IPS-18c (cell line): ENCODE results near the gene LILRB5.
"Not testable (repeated sequence)": the region's sequence is repeated elsewhere in the genome, so short reads cannot be mapped to it uniquely, and the experiment has no call there.

Experiments used
- H3K4me3 ChIP-seq: 2 replicates; pipeline ENCODE4 v1.7.0; 2013; ENCODE audit warnings: low read depth, mild to moderate bottlenecking, low read length, moderate library complexity; ENCODE audit not compliant: insufficient read depth
- H3K9me3 ChIP-seq: one replicate; pipeline ENCODE4 v1.6.1; 2013; ENCODE audit warnings: mild to moderate bottlenecking, low read length, moderate library complexity; ENCODE audit not compliant: control insufficient read depth, insufficient read depth

The LILRB5 gene

GRCh38 chr19:54253331-54254194 is 3.5 kb downstream of the LILRB5 start:
- no peak overlapping the region for H3K4me3 ChIP-seq
- no peaks in the 10 kb centered on the region for H3K9me3 ChIP-seq

GRCh38 chr19:54252845-54253244 is 4.2 kb downstream of the LILRB5 start:
- no peak overlapping the region for H3K4me3 ChIP-seq
- H3K9me3 ChIP-seq, result no peaks in the 10 kb centered on the region

- Histone ChIP-seq H3K9me3 (no peaks in the 10 kb centered on the region), H3K4me3 (no peak overlapping the region)
Measured at GRCh38 chr19:54252243-54252642, 4.8 kb downstream of the LILRB5 start.

GRCh38 chr19:54248016-54248601 is 9.0 kb downstream of the LILRB5 start:
- Histone ChIP-seq H3K4me3 (no peak overlapping the region), H3K9me3 (no peaks in the 10 kb centered on the region)

GRCh38 chr19:54247106-54247930 is 9.8 kb downstream of the LILRB5 start:
- no peak overlapping the region for H3K4me3 ChIP-seq
- no peaks in the 10 kb centered on the region for H3K9me3 ChIP-seq

- Histone ChIP-seq H3K9me3 (no peaks in the 10 kb centered on the region), H3K4me3 (no peak overlapping the region)
Measured at GRCh38 chr19:54245936-54246335, 11.1 kb downstream of the LILRB5 start.

GRCh38 chr19:54243809-54244208 is 13.3 kb downstream of the LILRB5 start:
- not testable (repeated sequence) for H3K4me3 ChIP-seq, H3K9me3 ChIP-seq

- not testable (repeated sequence) for H3K9me3 ChIP-seq, H3K4me3 ChIP-seq
Measured at GRCh38 chr19:54242646-54243045, 14.4 kb downstream of the LILRB5 start, which contains the start of gene LILRA6. TSS of gene LILRA6 (minus strand) at chr19:54242790.

GRCh38 chr19:54242234-54242633 is 14.8 kb downstream of the LILRB5 start:
- not testable (repeated sequence) for H3K9me3 ChIP-seq, H3K4me3 ChIP-seq

GRCh38 chr19:54240372-54241336 is 16.4 kb downstream of the LILRB5 start:
- H3K9me3 ChIP-seq, H3K4me3 ChIP-seq: not testable (repeated sequence)

- not testable (repeated sequence) for H3K9me3 ChIP-seq, H3K4me3 ChIP-seq
Measured at GRCh38 chr19:54239491-54240371, 17.3 kb downstream of the LILRB5 start.

- Histone ChIP-seq H3K9me3 (peaks cover 2% of the 10 kb centered on the region), H3K4me3 (no peak overlapping the region)
Measured at GRCh38 chr19:54233941-54234340, 23.1 kb downstream of the LILRB5 start.

GRCh38 chr19:54231077-54231931 is 25.8 kb downstream of the LILRB5 start:
- Histone ChIP-seq H3K4me3 (no peak overlapping the region), H3K9me3 (peaks cover 2% of the 10 kb centered on the region)

- no peak overlapping the region for H3K4me3 ChIP-seq
- peaks cover 2% of the 10 kb centered on the region for H3K9me3 ChIP-seq
Measured at GRCh38 chr19:54230031-54230430, 27.0 kb downstream of the LILRB5 start.

GRCh38 chr19:54229146-54229545 is 27.9 kb downstream of the LILRB5 start:
- peaks cover 2% of the 10 kb centered on the region for H3K9me3 ChIP-seq
- no peak overlapping the region for H3K4me3 ChIP-seq
